CD1c-positive myeloid dendritic cell (primary cell): ENCODE results near the gene PSKH1.
A peak's percentile ranks its signal among the peaks of the same experiment; 100 is the strongest.
"Not testable (repeated sequence)": the region's sequence is repeated elsewhere in the genome, so short reads cannot be mapped to it uniquely, and the experiment has no call there.

ENCODE experiments used
- DNase-seq: peaks from one replicate; pipeline ENCODE4 v3.0.0-alpha.2; 2016; ENCODE audit errors: extremely low spot score

The PSKH1 gene

DNA sequence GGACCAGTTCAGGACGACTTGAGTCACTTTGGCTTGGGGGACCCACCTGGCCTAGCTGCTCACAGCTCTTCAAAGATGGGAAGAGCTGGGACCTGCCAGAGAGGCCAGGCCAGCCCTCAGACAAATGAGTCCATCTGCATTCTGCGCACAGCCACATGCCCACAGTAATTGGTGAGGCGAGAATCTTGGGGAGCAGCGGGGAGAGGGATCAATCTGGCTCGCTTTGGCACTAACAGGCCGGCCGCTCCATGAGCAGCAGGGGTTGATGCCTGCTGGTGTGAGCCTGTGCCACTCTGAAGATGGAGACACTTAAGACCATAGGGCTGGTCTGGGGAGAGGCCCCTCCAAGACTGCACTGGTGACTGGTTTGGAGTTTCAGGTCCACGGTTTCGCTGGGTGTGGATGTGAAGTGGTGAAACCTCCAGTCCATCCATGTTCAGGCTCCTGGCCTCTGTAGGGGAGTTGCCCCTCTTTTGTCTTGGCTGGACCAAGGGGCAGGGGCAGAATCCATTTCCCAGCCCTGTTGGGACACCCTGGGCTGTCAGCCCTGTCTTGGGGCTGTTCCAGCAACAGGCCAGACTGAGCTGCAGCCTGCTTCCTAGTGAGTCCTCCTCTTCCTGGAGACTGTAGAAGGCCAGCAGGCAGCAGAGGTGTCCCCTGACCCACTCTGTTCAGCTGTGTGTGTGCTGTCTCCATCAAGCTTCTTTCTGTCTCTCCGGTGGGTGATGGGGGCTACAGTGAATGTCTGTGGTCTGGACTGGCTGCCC lies 31.3 kb downstream of the PSKH1 start:
- DNase-seq = no peak

DNA sequence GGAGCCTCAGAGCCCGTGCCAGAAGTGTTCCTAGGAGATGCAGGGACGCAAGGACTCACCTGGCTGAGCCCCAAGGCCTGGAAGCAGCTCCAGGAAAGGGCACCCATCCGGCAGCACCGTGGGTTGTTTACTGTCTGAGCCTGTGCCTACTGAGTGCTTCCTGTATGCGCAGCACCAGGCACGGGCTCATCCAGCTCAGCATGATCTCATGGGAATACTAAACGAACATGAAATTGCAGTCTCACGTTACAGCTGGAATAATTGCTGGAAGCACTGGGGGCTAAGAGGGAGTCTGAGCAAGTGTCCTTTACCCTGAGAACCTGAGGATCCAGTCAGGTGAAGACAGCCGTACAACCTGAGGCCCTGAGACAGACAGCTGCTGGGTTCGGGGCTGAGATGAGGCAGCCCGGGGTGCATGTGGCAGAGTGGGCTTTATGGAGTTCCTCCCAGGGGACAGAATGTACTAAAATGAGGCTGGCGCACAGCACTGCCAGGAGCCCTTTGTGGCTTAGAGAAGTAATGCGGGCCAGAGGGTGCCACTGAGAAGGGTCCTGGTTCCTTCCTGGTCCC lies 33.2 kb downstream of the PSKH1 start:
- DNase-seq = no peak

GRCh38 chr16:67927131-67927941 lies 34.3 kb downstream of the PSKH1 start:
- DNase-seq = no peak

GRCh38 chr16:67928147-67928546 lies 35.1 kb downstream of the PSKH1 start:
- DNase-seq = no peak

DNA sequence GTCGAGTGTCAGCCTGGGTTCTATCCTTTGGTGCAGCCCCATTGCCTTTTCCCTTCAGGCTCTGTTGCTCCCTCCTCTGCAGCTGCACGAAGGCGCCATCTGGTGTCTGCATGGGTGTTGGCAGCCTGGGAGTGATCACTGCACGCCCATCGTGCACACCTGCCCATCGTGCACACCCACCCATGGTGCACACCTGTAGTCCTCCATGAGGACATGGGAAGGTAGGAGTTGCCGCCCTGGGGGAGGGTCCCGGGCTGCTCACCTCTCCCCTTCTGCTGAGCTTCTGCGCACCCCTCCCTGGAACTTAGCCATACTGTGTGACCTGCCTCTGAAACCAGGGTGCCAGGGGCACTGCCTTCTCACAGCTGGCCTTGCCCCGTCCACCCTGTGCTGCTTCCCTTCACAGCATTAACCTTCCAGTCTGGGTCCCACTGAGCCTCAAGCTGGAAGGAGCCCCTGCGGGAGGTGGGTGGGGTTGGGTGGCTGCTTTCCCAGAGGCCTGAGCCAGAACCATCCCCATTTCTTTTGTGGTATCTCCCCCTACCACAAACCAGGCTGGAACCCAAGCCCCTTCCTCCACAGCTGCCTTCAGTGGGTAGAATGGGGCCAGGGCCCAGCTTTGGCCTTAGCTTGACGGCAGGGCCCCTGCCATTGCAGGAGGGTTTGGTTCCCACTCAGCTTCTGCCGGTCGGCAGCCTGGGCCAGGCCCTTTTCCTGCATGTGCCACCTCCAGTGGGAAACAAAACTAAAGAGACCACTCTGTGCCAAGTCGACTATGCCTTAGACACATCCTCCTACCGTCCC lies 35.7 kb downstream of the PSKH1 start:
- peak; percentile 65 for DNase-seq

DNA sequence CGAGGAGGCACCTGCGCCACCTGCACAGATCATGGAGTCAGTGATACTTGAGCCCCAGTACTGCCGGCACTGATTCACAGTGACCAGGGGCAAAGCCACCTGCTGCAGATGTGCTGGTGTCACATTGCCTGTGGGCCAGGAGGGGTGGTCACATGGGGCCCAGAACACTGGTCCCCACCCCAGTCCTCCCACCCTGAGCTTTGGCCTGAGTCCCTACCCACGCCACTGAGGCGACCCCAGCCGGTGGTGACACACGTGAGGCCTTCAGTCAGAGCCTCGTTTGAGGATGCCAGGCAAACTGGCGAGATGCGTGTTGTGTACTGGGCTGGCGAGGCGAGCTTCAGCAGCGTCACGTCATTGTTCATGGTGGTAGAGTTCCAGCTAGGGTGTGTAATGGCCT lies 37.1 kb downstream of the PSKH1 start:
- DNase-seq = no peak

GRCh38 chr16:67930678-67931211 lies 37.7 kb downstream of the PSKH1 start:
- DNase-seq = no peak

DNA sequence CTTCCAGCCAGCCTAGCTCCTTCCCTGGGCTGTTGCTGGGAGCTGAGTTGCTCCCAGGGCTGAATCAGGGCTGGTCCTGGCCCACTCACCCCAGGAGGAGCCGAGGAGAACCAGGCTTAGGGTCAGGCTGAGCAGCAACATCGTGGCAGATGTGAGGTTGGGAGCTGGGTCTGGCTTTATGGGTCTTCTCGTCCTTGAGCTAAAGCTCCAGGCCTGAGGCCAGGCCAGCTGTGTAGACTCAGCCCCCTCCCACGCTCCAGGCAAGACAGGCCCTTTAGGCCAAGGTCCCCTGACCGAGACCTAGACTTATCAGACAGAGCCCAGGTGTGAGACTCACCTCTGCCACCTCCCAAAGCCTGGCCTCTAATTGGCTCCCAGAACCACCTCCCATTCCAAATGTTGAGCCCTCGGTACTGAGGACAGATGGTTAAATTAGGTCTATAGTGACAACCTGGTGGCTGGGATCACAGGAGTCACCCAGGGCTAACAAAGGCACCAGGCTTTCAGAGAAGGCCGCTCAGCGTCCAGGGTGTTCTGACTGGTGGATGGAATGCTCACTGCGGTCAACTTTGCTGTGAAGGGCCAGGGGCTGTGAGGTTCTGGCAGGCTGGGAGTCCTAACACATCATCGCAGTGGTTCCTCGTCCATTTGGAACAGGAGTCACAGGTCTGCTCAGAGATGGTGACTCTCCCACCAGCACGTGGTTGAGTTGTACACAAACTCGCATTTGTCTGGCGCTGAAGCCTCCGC lies 38.8 kb downstream of the PSKH1 start, which contains the start of gene CTRL:
CTRL (minus strand) TSS at position 151 of the 750 bp plus-strand sequence; CDS start at position 141, 10 bp downstream.
- no peak for DNase-seq

DNA sequence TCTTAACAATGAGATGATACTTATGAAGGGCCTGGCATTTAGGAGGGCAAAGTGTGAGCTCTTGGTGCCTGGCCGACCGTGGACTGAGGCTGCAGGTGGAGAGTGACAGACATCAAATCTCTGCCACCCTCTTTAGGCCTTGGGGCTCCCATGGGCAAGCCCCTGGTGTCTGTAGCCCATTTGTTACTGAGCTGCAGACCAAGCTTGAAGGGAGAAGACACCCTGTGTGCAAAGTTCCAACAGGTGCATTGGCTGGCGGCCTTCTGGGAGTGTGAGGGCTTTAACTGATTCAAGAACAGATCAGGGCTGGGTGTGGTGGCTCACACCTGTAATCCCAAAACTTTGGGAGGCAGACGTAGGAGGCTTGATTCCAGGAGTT lies 39.4 kb downstream of the PSKH1 start:
- no peak for DNase-seq

DNA sequence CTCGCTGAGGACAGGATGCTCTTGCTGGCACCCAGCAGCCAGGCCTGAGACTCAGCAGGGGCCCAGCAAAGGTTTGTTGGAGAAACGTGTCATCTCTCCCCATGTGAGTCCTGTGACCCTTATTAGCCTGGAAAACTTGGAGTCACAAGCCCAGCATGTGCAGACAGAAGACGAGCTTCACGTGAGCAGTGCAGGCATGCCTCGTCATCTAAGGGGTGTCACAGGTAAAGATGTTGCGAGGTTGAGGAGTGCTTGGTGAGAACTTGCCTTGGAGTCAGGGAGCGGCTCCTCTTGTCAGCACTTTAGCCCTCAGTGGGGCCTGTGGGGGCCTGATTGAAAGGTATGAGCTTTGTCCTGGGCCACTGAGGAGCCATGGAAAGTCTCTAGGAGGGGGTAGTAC lies 40.8 kb downstream of the PSKH1 start:
- no peak for DNase-seq

DNA sequence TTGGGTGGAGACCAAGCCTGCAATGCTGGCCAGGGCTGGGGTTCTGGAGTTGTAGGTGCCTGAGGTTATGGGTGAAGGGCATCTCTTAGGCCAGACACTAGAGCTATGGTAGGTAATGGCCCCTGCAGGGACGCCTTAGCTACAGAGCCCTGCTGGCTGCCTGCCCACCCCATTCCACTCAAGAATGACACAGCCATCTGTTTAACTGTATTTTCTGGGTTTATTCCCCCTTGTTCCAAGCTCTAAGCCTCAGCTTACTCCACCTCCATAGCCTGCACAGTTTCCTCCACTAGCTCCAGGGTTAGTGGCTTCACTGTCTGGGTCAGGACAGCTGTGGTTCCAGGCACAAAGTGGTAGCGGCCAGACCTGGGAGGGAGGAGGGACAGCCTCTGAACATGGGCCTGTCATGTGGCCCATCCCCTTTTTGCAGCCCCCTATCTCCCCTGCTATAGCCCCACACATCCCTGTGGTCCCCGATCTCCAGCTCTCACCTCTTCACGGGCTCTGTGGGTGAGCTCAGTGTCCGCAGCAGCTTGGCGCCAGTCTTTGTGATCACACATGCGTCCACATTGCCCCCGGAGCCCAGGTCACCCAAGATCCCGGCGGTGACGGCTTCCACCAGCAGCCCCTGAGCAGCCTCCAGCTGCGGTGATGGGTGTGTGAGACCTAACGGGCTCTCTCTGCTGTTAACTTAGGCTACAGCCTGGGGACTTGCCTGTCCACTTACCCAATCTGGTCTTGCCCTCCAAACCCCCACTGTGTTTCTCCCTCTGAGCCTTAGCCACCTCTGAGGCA lies 41.4 kb downstream of the PSKH1 start:
- DNase-seq = no peak

- no peak for DNase-seq
Measured at GRCh38 chr16:67935101-67935401, 42.0 kb downstream of the PSKH1 start.

DNA sequence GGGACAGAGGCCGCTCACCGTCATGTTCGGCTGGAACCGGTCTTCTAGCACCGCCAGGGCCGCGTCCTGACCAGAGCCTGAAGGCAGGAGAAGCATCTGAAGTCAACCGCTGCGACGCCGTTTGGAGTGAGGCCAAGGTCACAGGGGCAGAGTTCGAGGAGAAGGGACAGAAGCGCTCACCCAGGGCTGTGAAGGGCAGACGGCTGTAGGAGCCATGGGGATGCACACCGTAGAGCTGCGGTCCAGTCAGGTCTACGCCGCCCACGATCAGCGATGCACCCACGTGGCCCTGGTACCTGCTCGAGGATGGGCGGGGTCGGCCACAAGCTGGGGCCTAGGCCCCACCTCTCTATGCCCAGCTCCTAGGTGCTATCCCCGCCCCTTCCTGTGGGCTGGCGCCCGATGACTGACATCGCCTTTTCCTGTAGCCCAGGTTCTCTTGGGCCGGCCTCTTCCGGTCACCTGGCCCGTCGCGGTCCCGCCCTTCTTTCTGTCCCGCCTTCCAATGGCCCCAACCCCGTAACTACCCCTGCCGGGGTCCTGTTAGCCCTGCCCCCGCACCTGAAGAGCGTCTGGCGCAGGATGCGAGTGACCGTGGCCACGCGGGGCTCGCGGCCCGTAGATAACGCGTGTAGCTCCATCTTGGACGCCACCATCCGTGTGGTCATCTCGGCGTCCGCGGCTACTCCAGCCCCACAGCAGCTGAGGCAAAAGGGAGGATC lies 42.5 kb downstream of the PSKH1 start:
- DNase-seq = peak; percentile 89

- peak; percentile 14 for DNase-seq
Measured at GRCh38 chr16:67936124-67936879, 43.2 kb downstream of the PSKH1 start, which contains the start of gene PSMB10. Gene PSMB10 (minus strand): TSS chr16:67936850. CDS start chr16:67936749, 101 bp downstream.

GRCh38 chr16:67936880-67937605 lies 44.0 kb downstream of the PSKH1 start:
- peak; percentile 94 for DNase-seq

- not testable (repeated sequence) for DNase-seq
Measured at GRCh38 chr16:67937713-67938112, 44.7 kb downstream of the PSKH1 start.

GRCh38 chr16:67939507-67940445 lies 46.7 kb downstream of the PSKH1 start:
- peak; percentile 50 for DNase-seq
